Duodenal mucosa (tissue), 2 donors: ENCODE results near the gene NPW.

Experiments used
- H3K27ac ChIP-seq: one replicate; pipeline ENCODE4 v1.7.0; 2013; ENCODE audit warnings: low read depth, low read length
- H3K27me3 ChIP-seq, 2 donors: one replicate each; pipeline ENCODE4 v1.7.0; 2013; ENCODE audit warnings: low read length in 2 of 2, control low read depth in 1 of 2; ENCODE audit not compliant: insufficient read depth in 2 of 2, control insufficient read depth in 1 of 2
- H3K36me3 ChIP-seq, 2 donors: one replicate each; pipeline ENCODE4 v1.7.0; 2013; ENCODE audit warnings: low read length in 2 of 2, control low read depth in 1 of 2; ENCODE audit not compliant: insufficient read depth in 2 of 2, control insufficient read depth in 1 of 2
- H3K4me1 ChIP-seq, 2 donors: one replicate each; pipeline ENCODE4 v1.7.0; 2013; ENCODE audit warnings: low read length in 2 of 2, control low read depth in 1 of 2; ENCODE audit not compliant: insufficient read depth in 2 of 2, control insufficient read depth in 1 of 2
- H3K4me3 ChIP-seq, 2 donors: one replicate each; pipeline ENCODE4 v1.7.0; 2013; ENCODE audit warnings: low read length in 2 of 2, low read depth in 1 of 2
- H3K9ac ChIP-seq, 2 donors: one replicate each; pipeline ENCODE4 v1.7.0; 2013; ENCODE audit warnings: low read length in 2 of 2, low read depth in 1 of 2
- H3K9me3 ChIP-seq, 2 donors: one replicate each; pipeline ENCODE4 v1.7.0; 2013; ENCODE audit warnings: low read length in 2 of 2, control low read depth in 1 of 2; ENCODE audit not compliant: control insufficient read depth in 1 of 2

Gene NPW

DNA sequence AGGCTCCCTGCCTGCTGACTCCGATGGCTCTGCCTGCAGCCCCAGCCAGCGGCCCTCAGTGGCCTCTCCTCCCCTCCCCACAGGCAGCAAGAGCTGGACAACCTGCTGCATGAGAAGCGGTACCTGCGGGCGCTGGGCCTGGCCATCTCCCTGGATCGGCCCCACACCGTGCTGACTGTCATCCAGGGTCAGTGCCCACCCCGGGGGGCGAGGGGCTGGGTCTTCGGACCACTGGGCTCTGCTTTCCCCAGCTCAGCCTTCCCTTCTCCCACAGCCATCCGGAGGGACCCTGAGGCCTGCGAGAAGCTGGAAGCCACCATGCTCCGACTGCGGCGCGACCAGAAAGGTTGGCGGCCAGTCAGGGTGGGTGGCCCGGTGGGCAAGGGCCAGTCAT lies 41.7 kb upstream of the NPW start:
- H3K36me3 ChIP-seq: peaks cover 15 to 46% of the 10 kb centered on the region in 2 donors
- H3K27me3 ChIP-seq: peaks cover 13 to 15% of the 10 kb centered on the region in 2 donors
- peaks cover 27 to 45% of the 10 kb centered on the region in 2 donors for H3K4me1 ChIP-seq
- H3K27ac ChIP-seq: no peak overlapping the region
- H3K4me3 ChIP-seq: no peak overlapping the region
- no peak overlapping the region for H3K9ac ChIP-seq
- no peaks in the 10 kb centered on the region for H3K9me3 ChIP-seq

GRCh38 chr16:1978476-1979120 lies 41.0 kb upstream of the NPW start:
- H3K27me3 ChIP-seq: peaks cover 13 to 15% of the 10 kb centered on the region in 2 donors
- peaks cover 15 to 46% of the 10 kb centered on the region in 2 donors for H3K36me3 ChIP-seq
- H3K9me3 ChIP-seq: no peaks in the 10 kb centered on the region
- peak overlapping the region; percentile 43 to 56 for H3K9ac ChIP-seq
- H3K27ac ChIP-seq: peak overlapping the region; percentile 32
- peaks cover 32 to 51% of the 10 kb centered on the region in 2 donors for H3K4me1 ChIP-seq
- H3K4me3 ChIP-seq: peak overlapping the region; percentile 52 to 55

GRCh38 chr16:1979271-1980029 lies 40.1 kb upstream of the NPW start:
- Histone ChIP-seq H3K9ac (peak overlapping the region; percentile 56 to 57), H3K4me1 (peaks cover 32 to 52% of the 10 kb centered on the region in 2 donors), H3K9me3 (no peaks in the 10 kb centered on the region), H3K27ac (peak overlapping the region; percentile 66), H3K27me3 (peaks cover 13 to 15% of the 10 kb centered on the region in 2 donors), H3K36me3 (peaks cover 15 to 42% of the 10 kb centered on the region in 2 donors), H3K4me3 (peak overlapping the region; percentile 55 to 56)

DNA sequence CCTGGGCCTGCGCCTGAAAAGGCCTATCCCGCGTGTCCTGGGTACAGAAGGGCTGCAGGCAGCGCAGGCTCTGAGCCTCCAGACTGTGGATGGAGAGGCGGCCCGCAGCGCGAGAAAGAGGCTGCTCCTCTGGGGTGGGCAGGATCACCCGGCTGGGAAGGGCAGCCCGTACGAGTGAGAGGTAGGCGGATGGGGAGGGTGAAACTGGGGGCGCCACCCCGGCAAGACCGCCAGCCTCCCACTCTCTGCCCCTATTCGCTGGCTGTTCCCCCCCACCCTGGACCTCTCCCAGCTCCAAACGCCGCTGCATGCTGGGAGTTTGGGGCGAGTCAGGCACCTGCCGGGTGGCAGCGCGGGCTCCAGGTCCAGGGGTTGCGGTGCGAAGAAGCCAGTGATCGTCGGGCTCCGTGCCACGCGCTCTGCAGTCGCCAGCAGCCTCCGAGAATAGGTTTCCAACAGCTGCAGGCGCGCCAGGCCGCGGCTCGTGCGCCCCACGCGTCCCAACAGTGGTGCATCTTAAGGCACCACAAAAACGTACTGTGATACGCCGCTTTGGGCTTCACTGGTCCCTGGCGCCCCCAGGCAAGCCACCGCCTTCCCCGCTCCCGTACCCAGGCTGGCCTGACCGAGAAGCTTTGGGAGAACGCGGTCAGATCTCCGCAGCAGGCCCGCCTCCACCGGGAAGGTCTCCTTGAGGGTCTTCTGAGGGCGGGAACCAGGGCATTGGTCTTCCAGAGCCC lies 39.4 kb upstream of the NPW start:
- no peaks in the 10 kb centered on the region for H3K9me3 ChIP-seq
- peak overlapping the region; percentile 66 for H3K27ac ChIP-seq
- peak overlapping the region; percentile 51 to 57 for H3K9ac ChIP-seq
- peaks cover 10 to 15% of the 10 kb centered on the region in 2 donors for H3K27me3 ChIP-seq
- H3K4me3 ChIP-seq: peak overlapping the region; percentile 51 to 56
- H3K4me1 ChIP-seq: peaks cover 38 to 60% of the 10 kb centered on the region in 2 donors
- peaks cover 15 to 34% of the 10 kb centered on the region in 2 donors for H3K36me3 ChIP-seq

- Histone ChIP-seq H3K27ac (no peak overlapping the region), H3K9ac (peak overlapping the region in 1 of 2 donors; percentile 32), H3K4me1 (peaks cover 44 to 65% of the 10 kb centered on the region in 2 donors), H3K4me3 (peak overlapping the region in 1 of 2 donors; percentile 51), H3K36me3 (peaks cover 18 to 30% of the 10 kb centered on the region in 2 donors), H3K9me3 (no peaks in the 10 kb centered on the region), H3K27me3 (peaks cover 10 to 15% of the 10 kb centered on the region in 2 donors)
These were observed 38.9 kb upstream of the NPW start for GRCh38 chr16:1980770-1981087.

DNA sequence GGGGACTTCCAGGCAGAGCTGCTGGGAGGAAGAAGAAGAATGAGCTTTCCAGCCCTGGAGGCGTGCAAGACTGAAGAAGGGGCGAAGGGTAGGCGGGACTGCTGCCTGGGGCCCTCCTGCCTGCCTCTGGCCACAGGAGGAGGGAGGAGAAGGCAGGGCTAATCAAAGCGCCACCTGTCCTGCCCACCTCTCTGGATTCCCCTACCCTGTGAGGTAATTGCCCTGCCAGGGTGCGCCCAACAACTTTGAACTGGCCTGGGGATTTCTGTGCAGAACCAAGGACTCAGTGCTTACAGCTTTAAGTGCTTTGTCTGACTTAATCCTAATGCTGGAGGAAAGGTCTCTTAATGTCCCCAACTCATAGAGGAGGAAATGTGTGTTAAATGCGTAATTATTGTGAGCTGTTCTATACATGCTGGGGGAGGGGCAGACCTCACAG lies 38.2 kb upstream of the NPW start, which contains the start of gene NOXO1:
Gene NOXO1 (minus strand): TSS at position 72 of the 439 bp plus-strand sequence. CDS start 290 bp downstream, outside the sequence.
- peaks cover 50 to 72% of the 10 kb centered on the region in 2 donors for H3K4me1 ChIP-seq

GRCh38 chr16:1982013-1982433 lies 37.6 kb upstream of the NPW start:
- peak overlapping the region; percentile 15 for H3K27ac ChIP-seq
- H3K27me3 ChIP-seq: peaks cover 10 to 15% of the 10 kb centered on the region in 2 donors
- H3K4me3 ChIP-seq: no peak overlapping the region
- peaks cover 15 to 30% of the 10 kb centered on the region in 2 donors for H3K36me3 ChIP-seq
- H3K4me1 ChIP-seq: peaks cover 51 to 73% of the 10 kb centered on the region in 2 donors
- H3K9ac ChIP-seq: peak overlapping the region in 1 of 2 donors; percentile 40
- H3K9me3 ChIP-seq: no peaks in the 10 kb centered on the region

More for the DNA sequence above, 38.2 kb upstream of the NPW start, which contains the start of gene NOXO1:
- H3K27ac ChIP-seq: peak within 1 kb of the TSS; percentile 15
- H3K36me3 ChIP-seq: peaks cover 19 to 30% of the 10 kb centered on the region in 2 donors
- peak within 1 kb of the TSS; percentile 32 to 40 for H3K9ac ChIP-seq
- H3K9me3 ChIP-seq: no peaks in the 10 kb centered on the region
- peak within 1 kb of the TSS in 1 of 2 donors; percentile 51 for H3K4me3 ChIP-seq
- H3K27me3 ChIP-seq: peaks cover 10 to 15% of the 10 kb centered on the region in 2 donors

DNA sequence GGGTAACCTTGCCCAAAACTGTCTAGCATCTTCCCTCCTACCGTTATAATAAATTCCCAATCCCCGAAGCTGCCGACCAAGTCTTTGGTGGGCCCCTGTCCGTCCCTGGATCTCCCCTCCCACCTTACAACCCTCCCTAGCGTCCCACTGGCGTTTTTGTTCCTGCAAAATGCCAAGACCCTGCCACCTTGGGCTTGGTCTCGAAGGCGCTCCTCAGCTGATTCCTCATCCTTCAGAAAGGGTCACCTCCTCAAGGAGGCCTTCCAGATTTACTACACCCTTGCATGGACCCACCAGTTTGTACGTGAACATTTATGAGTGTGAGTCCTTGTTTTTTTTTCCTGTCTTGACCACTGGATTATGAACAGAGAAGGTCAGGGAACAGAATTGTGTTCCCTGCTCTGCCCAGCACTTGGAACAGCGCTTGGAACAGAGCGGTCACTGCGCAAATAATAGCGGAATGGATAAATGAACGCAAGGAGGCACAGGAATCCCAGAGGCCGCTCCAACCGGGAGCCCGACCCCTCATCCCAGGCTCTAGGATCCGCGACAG lies 36.5 kb upstream of the NPW start:
- peak overlapping the region; percentile 73 for H3K27ac ChIP-seq
- peak overlapping the region; percentile 76 to 79 for H3K9ac ChIP-seq
- H3K36me3 ChIP-seq: peaks cover 17 to 24% of the 10 kb centered on the region in 2 donors
- peak overlapping the region; percentile 70 to 78 for H3K4me3 ChIP-seq
- peaks cover 51 to 73% of the 10 kb centered on the region in 2 donors for H3K4me1 ChIP-seq
- no peaks in the 10 kb centered on the region for H3K9me3 ChIP-seq
- peaks cover 10 to 15% of the 10 kb centered on the region in 2 donors for H3K27me3 ChIP-seq

DNA sequence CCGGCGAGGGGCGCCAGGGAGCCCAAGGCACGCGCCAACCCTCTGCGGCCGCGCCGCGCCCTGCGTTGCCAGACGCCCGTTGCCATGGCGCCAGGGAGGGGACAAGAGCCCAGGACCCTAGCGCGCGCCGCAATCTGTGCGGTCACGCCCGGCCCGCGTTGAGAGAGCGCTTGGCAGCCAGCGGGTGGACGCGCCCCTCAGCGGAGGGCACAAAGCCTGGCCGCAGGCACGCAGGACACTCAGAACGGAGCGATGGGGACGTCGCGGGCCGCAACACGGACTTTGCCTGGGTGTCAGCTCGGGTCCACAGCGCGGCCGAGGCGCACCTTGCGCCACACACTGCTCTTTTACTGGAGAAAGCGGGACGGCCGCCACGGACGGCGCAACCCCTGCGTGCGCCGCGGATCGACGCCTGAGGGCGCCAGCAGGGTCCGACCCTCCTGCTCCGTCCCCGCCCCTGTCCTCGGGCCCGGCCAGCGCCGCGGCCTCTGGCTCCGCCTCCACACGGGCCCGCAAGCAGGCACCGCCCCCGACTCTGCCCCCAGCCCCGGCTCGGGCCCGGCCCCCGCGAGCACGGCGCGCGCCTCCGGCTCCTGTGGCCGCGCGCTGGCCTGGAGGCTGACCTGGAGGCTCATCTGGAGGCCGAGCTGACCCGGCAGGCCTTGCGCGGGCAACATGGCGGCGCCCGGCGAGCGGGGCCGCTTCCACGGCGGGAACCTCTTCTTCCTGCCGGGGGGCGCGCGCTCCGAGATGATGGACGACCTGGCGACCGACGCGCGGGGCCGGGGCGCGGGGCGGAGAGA lies 35.8 kb upstream of the NPW start, which contains the start of gene GFER:
Gene GFER (plus strand): TSS at position 650 of the 803 bp plus-strand sequence. CDS start 26 bp downstream, at position 676.
- Histone ChIP-seq H3K9ac (peak within 1 kb of the TSS; percentile 77 to 79), H3K4me1 (peaks cover 55 to 66% of the 10 kb centered on the region in 2 donors), H3K27me3 (peaks cover 14 to 18% of the 10 kb centered on the region in 2 donors), H3K4me3 (peak within 1 kb of the TSS; percentile 78 to 86), H3K9me3 (no peaks in the 10 kb centered on the region), H3K27ac (peak within 1 kb of the TSS; percentile 73), H3K36me3 (peaks cover 17 to 18% of the 10 kb centered on the region in 2 donors)
